AG08395 (cell line): Measurements from ENCODE around the gene VWA7.

Source experiments
- DNase-seq: peaks from one replicate; pipeline ENCODE4 v3.0.0; 2012; ENCODE audit warnings: mixed read lengths, low spot score

VWA7 gene

GRCh38 chr6:31729979-31730630, 47.0 kb downstream of the VWA7 start:
- DNase-seq: peak; percentile 90

- DNase-seq: peak; percentile 94
Measured at GRCh38 chr6:31729515-31729978, 47.6 kb downstream of the VWA7 start.

GRCh38 chr6:31728767-31729514, 48.2 kb downstream of the VWA7 start, which contains the start of gene DDAH2:
TSS of gene DDAH2 (minus strand) at chr6:31729299. CDS start at chr6:31729161, 138 bp downstream.
- DNase-seq: no peak

GRCh38 chr6:31727717-31728671, 49.1 kb downstream of the VWA7 start:
- peak; percentile 41 for DNase-seq

- no peak for DNase-seq
Measured at GRCh38 chr6:31727034-31727716, 50.0 kb downstream of the VWA7 start.

GRCh38 chr6:31725502-31726350, 51.4 kb downstream of the VWA7 start:
- no peak for DNase-seq

GRCh38 chr6:31723980-31724691, 53.0 kb downstream of the VWA7 start:
- DNase-seq: no peak

- DNase-seq: no peak
Measured at GRCh38 chr6:31723245-31723979, 53.7 kb downstream of the VWA7 start, which contains the start of gene MPIG6B. TSS of gene MPIG6B (plus strand) at chr6:31723373. CDS start at chr6:31723384, 11 bp downstream.

GRCh38 chr6:31722173-31722572, 55.0 kb downstream of the VWA7 start:
- DNase-seq: no peak

GRCh38 chr6:31721351-31722020, 55.6 kb downstream of the VWA7 start, which contains the start of gene LY6G6C:
TSS of gene LY6G6C (minus strand) at chr6:31721746. CDS start at chr6:31721679, 67 bp downstream.
- DNase-seq: no peak

GRCh38 chr6:31720196-31720770, 56.8 kb downstream of the VWA7 start:
- DNase-seq: no peak

GRCh38 chr6:31719001-31719400, 58.1 kb downstream of the VWA7 start:
- no peak for DNase-seq

- DNase-seq: no peak
Measured at GRCh38 chr6:31718265-31718664, 58.9 kb downstream of the VWA7 start.

GRCh38 chr6:31717499-31718222, 59.5 kb downstream of the VWA7 start:
- DNase-seq: no peak
